Loucy (cell line): ENCODE data around the gene PRKN.

ENCODE experiments used
- H2AFZ ChIP-seq: fragments of 200-600 bp; sonication (generic); 2 replicates; pipeline ENCODE4 v1.6.0; 2016; ENCODE audit warnings: antibody characterized with exemption, mild to moderate bottlenecking, low read length, moderate library complexity
- H3F3A ChIP-seq: fragments of 200-600 bp; 2 replicates; pipeline ENCODE4 v1.6.0; 2016; ENCODE audit warnings: antibody characterized with exemption, low read depth, mild to moderate bottlenecking
- H3K27me3 ChIP-seq: fragments of 200-600 bp; sonication (generic); 2 replicates; pipeline ENCODE4 v1.6.1; 2014; ENCODE audit warnings: low read length, mild to moderate bottlenecking; ENCODE audit not compliant: insufficient read depth, poor library complexity, severe bottlenecking
- H3K36me3 ChIP-seq: fragments of 200-600 bp; sonication (generic); 2 replicates; pipeline ENCODE4 v1.6.1; 2016; ENCODE audit warnings: low read length; ENCODE audit not compliant: insufficient read depth
- H3K4me1 ChIP-seq: fragments of 200-600 bp; sonication (generic); 2 replicates; pipeline ENCODE4 v1.5.1; 2014; ENCODE audit warnings: low read length, mild to moderate bottlenecking; ENCODE audit not compliant: insufficient read depth, poor library complexity, severe bottlenecking
- H3K4me2 ChIP-seq: fragments of 200-600 bp; sonication (generic); 2 replicates; pipeline ENCODE4 v1.6.0; 2014; ENCODE audit warnings: antibody characterized with exemption, low read length, low read depth, mild to moderate bottlenecking; ENCODE audit not compliant: poor library complexity, severe bottlenecking
- H3K4me3 ChIP-seq: fragments of 200-600 bp; sonication (generic); 2 replicates; pipeline ENCODE4 v1.5.1; 2014; ENCODE audit warnings: low read length, mild to moderate bottlenecking, mixed read lengths; ENCODE audit not compliant: poor library complexity, severe bottlenecking
- H3K79me2 ChIP-seq: fragments of 200-600 bp; sonication (generic); 2 replicates; pipeline ENCODE4 v1.6.1; 2014; ENCODE audit warnings: low read length; ENCODE audit not compliant: insufficient read depth
- H3K9ac ChIP-seq: fragments of 200-600 bp; sonication (generic); 2 replicates; pipeline ENCODE4 v1.6.0; 2014; ENCODE audit warnings: mild to moderate bottlenecking, low read depth, low read length, moderate library complexity; ENCODE audit not compliant: poor library complexity, severe bottlenecking
- H3K9me2 ChIP-seq: fragments of 200-600 bp; sonication (generic); replicated peaks from 2 replicates; pipeline ENCODE4 v1.6.1; 2016; ENCODE audit warnings: low read depth, low read length, mixed read lengths
- H3K9me3 ChIP-seq: fragments of 200-600 bp; sonication (generic); 2 replicates; pipeline ENCODE4 v1.6.1; 2014; ENCODE audit warnings: mild to moderate bottlenecking, antibody characterized with exemption, low read length, low read depth; ENCODE audit not compliant: insufficient read depth
- H4K20me1 ChIP-seq: fragments of 200-600 bp; sonication (generic); 2 replicates; pipeline ENCODE4 v1.6.0; 2014; ENCODE audit warnings: antibody characterized with exemption, low read length, mild to moderate bottlenecking; ENCODE audit not compliant: insufficient read depth, poor library complexity, severe bottlenecking
- EZH2phosphoT487 ChIP-seq: fragments of 200-600 bp; IDR thresholded peaks from 2 replicates; pipeline ENCODE4 v1.6.1; 2018; ENCODE audit warnings: antibody characterized with exemption, mild to moderate bottlenecking, moderate library complexity, borderline replicate concordance
- TF ChIP-seq, protein P1 (sequence below): fragments of 200-600 bp; sonication (generic); conservative IDR thresholded peaks from 2 replicates; pipeline ENCODE4 v1.5.1; 2014; ENCODE audit warnings: mild to moderate bottlenecking, antibody characterized with exemption, low read length

Gene PRKN

DNA sequence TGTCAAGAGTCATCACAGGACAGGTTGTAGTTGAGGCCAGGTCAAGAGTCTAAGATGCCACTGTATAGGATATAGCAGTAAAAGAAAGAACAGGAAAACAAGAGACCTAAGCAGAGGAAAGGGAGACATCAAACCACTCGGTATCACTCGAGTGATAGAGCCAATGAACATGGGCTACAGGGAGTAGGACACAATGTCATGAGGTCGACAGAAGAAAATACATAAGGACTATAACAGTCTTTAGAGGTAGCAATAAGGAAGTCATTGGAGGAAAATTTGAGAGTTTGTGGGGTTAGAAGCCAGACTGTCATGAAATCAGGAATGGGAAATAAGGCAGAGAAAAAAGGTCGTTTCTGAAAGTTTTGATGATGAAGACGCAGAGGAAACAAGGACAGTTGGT, 99.7 kb downstream of the PRKN start:
- H3K9me2 ChIP-seq, result no peaks in the 10 kb centered on the region
- no peaks in the 10 kb centered on the region for H3K4me1 ChIP-seq
- H3K4me3 ChIP-seq, result no peak overlapping the region
- no peaks in the 10 kb centered on the region for H3F3A ChIP-seq
- no peak overlapping the region for H2AFZ ChIP-seq
- H3K9me3 ChIP-seq, result no peaks in the 10 kb centered on the region
- H3K27me3 ChIP-seq, result no peaks in the 10 kb centered on the region
- no peaks in the 10 kb centered on the region for H4K20me1 ChIP-seq
- TF ChIP-seq, protein P1, sequence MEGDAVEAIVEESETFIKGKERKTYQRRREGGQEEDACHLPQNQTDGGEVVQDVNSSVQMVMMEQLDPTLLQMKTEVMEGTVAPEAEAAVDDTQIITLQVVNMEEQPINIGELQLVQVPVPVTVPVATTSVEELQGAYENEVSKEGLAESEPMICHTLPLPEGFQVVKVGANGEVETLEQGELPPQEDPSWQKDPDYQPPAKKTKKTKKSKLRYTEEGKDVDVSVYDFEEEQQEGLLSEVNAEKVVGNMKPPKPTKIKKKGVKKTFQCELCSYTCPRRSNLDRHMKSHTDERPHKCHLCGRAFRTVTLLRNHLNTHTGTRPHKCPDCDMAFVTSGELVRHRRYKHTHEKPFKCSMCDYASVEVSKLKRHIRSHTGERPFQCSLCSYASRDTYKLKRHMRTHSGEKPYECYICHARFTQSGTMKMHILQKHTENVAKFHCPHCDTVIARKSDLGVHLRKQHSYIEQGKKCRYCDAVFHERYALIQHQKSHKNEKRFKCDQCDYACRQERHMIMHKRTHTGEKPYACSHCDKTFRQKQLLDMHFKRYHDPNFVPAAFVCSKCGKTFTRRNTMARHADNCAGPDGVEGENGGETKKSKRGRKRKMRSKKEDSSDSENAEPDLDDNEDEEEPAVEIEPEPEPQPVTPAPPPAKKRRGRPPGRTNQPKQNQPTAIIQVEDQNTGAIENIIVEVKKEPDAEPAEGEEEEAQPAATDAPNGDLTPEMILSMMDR, result no peak
- no peak for TF ChIP-seq EZH2phosphoT487
- no peak overlapping the region for H3K4me2 ChIP-seq
- H3K9ac ChIP-seq, result no peak overlapping the region
- no peaks in the 10 kb centered on the region for H3K79me2 ChIP-seq
- no peaks in the 10 kb centered on the region for H3K36me3 ChIP-seq

GRCh38 chr6:162627362-162627761, 100.2 kb downstream of the PRKN start:
- Histone ChIP-seq H3K9ac (no peak overlapping the region), H3K4me2 (no peak overlapping the region), H3K27me3 (no peaks in the 10 kb centered on the region), H3K36me3 (no peaks in the 10 kb centered on the region), H3K9me3 (no peaks in the 10 kb centered on the region), H3K79me2 (no peaks in the 10 kb centered on the region), H3K9me2 (no peaks in the 10 kb centered on the region), H2AFZ (no peak overlapping the region), H3K4me3 (no peak overlapping the region), H4K20me1 (no peaks in the 10 kb centered on the region), H3K4me1 (no peaks in the 10 kb centered on the region), H3F3A (no peaks in the 10 kb centered on the region)
- TF ChIP-seq, protein P1, result no peak
- TF ChIP-seq EZH2phosphoT487, result no peak

DNA sequence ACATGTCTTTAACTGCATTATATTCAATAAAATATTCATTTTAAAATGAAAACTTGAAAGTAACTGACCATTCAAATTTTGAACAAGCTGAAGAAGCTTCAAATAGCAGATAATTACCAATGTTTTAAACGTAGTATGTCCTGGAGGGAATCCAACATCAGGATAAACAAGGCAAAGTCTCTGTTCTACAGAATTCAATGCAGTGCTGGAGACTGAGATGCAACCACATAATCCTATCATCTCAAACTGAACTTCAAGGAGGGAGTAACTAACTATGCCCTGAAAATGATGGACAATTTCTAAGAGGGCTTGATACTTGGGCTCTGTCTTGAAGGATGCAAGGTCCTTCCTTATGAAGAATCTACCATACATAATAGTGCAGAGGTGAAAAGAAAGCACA, 100.7 kb downstream of the PRKN start:
- no peaks in the 10 kb centered on the region for H3K9me3 ChIP-seq
- H3K27me3 ChIP-seq, result no peaks in the 10 kb centered on the region
- no peaks in the 10 kb centered on the region for H3F3A ChIP-seq
- H3K36me3 ChIP-seq, result no peaks in the 10 kb centered on the region
- H3K4me1 ChIP-seq, result no peaks in the 10 kb centered on the region
- H3K4me2 ChIP-seq, result no peak overlapping the region
- no peaks in the 10 kb centered on the region for H3K79me2 ChIP-seq
- H4K20me1 ChIP-seq, result no peaks in the 10 kb centered on the region
- H3K4me3 ChIP-seq, result no peak overlapping the region
- no peak overlapping the region for H2AFZ ChIP-seq
- H3K9ac ChIP-seq, result no peak overlapping the region
- TF ChIP-seq EZH2phosphoT487, result no peak
- TF ChIP-seq, protein P1, result no peak
- no peaks in the 10 kb centered on the region for H3K9me2 ChIP-seq
